ENCODE results near the gene ATP6V1G3.

DNA sequence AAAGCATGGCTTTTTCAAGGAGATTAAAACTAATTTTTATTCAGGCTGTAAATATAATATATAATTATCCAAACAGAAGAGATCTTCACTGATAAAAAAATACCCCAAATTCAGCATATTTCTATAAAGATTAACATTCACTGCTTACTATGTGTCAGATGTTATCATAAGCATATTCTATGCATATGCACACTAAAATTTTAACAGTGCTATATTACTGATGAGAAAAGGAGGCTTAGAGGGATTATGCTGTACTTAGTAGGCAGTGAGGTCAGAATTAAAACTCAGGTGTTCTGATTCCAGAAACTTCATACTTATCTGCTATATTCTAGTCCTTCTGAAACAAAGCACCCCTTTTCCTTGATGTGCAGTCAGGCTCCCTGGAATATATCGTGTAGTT, 33.8 kb upstream of the ATP6V1G3 start:
- TF ChIP-seq, protein P1, sequence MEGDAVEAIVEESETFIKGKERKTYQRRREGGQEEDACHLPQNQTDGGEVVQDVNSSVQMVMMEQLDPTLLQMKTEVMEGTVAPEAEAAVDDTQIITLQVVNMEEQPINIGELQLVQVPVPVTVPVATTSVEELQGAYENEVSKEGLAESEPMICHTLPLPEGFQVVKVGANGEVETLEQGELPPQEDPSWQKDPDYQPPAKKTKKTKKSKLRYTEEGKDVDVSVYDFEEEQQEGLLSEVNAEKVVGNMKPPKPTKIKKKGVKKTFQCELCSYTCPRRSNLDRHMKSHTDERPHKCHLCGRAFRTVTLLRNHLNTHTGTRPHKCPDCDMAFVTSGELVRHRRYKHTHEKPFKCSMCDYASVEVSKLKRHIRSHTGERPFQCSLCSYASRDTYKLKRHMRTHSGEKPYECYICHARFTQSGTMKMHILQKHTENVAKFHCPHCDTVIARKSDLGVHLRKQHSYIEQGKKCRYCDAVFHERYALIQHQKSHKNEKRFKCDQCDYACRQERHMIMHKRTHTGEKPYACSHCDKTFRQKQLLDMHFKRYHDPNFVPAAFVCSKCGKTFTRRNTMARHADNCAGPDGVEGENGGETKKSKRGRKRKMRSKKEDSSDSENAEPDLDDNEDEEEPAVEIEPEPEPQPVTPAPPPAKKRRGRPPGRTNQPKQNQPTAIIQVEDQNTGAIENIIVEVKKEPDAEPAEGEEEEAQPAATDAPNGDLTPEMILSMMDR (IDR thresholded peaks at IDR 0.05 in 4 of 5, conservative IDR thresholded peaks at IDR 0.05 in 1 of 5): no peak
- TF ChIP-seq POLR2A (IDR thresholded peaks at IDR 0.05): no peak
